PC-9 (cell line): ENCODE data around the gene ITSN1.

ENCODE experiments used
- CTCF ChIP-seq: fragments of 200-600 bp; sonication (generic); conservative IDR thresholded peaks from 2 replicates; pipeline ENCODE4 v1.6.1; 2017; ENCODE audit warnings: mixed run types, antibody characterized with exemption, mild to moderate bottlenecking, moderate library complexity
- EZH2 ChIP-seq: fragments of 200-600 bp; sonication (generic); IDR thresholded peaks from 2 replicates; pipeline ENCODE4 v1.8.0; 2017; ENCODE audit warnings: antibody characterized with exemption, low read depth

- TF ChIP-seq CTCF = no peak
- no peak for TF ChIP-seq EZH2
Observed at GRCh38 chr21:33642027-33642895, at the start of gene ITSN1.
